Activated CD8-positive, alpha-beta memory T cell treated with anti-CD3 and anti-CD28 coated beads for 1 hour (primary cell): ENCODE data around the gene ASB14.

Experiments used
- DNase-seq, 2 donors: peaks; one replicate each; pipeline ENCODE4 v3.0.0-alpha.2; 2020; ENCODE audit warnings: low read depth in 1 of 2; ENCODE audit errors: extremely low read depth in 1 of 2

The ASB14 gene

GRCh38 chr3:57261929-57262328 lies 30.6 kb downstream of the ASB14 start:
- DNase-seq: no peak

- no peak for DNase-seq
Measured at GRCh38 chr3:57261119-57261518, 31.4 kb downstream of the ASB14 start.

- no peak for DNase-seq
Measured at GRCh38 chr3:57257678-57258077, 34.8 kb downstream of the ASB14 start.

- no peak for DNase-seq
Measured at GRCh38 chr3:57256844-57257243, 35.6 kb downstream of the ASB14 start.

GRCh38 chr3:57252404-57252803 lies 40.1 kb downstream of the ASB14 start:
- DNase-seq: no peak

- no peak for DNase-seq
Measured at GRCh38 chr3:57244946-57245345, 47.5 kb downstream of the ASB14 start.

- DNase-seq: no peak
Measured at GRCh38 chr3:57234613-57235575, 57.6 kb downstream of the ASB14 start.

- DNase-seq: no peak
Measured at GRCh38 chr3:57233799-57234198, 58.7 kb downstream of the ASB14 start.

- DNase-seq: no peak
Measured at GRCh38 chr3:57230006-57230405, 62.5 kb downstream of the ASB14 start.

- peak in 1 of 2 donors; percentile 27 for DNase-seq
Measured at GRCh38 chr3:57227930-57228751, 64.3 kb downstream of the ASB14 start.

- peak; percentile 60 to 78 for DNase-seq
Measured at GRCh38 chr3:57227204-57227929, 65.1 kb downstream of the ASB14 start, which contains the start of gene APPL1. TSS of gene APPL1 (plus strand) at chr3:57227729. CDS start at chr3:57227884, 155 bp downstream.

- DNase-seq: no peak
Measured at GRCh38 chr3:57226176-57226575, 66.3 kb downstream of the ASB14 start.

GRCh38 chr3:57224856-57225255 lies 67.6 kb downstream of the ASB14 start:
- no peak for DNase-seq

- DNase-seq: no peak
Measured at GRCh38 chr3:57221883-57222282, 70.6 kb downstream of the ASB14 start.
